ENCODE data around the gene COL6A3.

COL6A3 gene

DNA sequence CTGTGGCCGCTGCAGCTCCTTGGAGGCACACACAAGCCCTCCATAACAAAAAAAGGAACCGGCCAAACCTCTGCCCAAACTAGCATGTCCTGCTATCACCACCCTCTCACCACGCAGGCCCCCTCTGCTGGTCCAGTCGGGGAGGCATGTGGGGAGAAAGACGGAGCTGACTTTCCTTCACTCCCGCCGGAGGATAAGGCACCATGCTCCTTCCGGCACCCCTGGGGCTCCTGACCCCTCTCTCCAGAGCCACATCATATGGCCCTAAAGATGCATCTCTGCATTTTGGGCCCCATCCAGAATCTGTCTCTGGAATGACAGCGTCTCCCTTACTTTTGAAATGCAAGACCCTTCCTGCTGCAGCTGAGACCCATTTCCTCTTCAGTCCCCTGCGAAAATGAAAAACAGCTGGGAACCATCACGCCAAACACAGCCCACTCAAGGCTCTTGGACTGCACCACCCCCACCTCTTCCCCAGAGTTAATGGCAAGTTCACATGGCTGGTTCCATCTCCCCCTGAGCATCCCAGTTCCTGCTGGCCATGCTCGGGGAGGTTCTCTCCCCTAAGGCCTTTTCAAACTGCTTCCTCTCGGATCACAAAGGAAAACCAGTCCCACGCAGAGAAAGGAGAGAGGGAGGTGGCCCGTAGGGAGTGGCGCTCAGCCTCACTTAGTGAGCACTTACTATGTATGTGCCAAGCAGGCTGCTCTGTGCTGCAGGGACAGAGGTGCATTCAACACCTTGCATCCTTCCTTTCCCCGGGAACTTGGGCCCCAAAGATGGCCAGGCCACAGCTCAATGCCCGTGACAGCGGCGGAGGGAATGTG lies 37.9 kb upstream of the COL6A3 start:
- H3K27ac ChIP-seq = no peak overlapping the region
- no peaks in the 10 kb centered on the region for H3K36me3 ChIP-seq (replicated peaks)
- H3K4me3 ChIP-seq (ENCODE audit: low read depth, low read length) = no peak overlapping the region
- no peaks in the 10 kb centered on the region for H3K27me3 ChIP-seq (replicated peaks)
- TF ChIP-seq, protein P1, sequence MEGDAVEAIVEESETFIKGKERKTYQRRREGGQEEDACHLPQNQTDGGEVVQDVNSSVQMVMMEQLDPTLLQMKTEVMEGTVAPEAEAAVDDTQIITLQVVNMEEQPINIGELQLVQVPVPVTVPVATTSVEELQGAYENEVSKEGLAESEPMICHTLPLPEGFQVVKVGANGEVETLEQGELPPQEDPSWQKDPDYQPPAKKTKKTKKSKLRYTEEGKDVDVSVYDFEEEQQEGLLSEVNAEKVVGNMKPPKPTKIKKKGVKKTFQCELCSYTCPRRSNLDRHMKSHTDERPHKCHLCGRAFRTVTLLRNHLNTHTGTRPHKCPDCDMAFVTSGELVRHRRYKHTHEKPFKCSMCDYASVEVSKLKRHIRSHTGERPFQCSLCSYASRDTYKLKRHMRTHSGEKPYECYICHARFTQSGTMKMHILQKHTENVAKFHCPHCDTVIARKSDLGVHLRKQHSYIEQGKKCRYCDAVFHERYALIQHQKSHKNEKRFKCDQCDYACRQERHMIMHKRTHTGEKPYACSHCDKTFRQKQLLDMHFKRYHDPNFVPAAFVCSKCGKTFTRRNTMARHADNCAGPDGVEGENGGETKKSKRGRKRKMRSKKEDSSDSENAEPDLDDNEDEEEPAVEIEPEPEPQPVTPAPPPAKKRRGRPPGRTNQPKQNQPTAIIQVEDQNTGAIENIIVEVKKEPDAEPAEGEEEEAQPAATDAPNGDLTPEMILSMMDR (IDR thresholded peaks at IDR 0.05; ENCODE audit: low read depth, low read length, missing control alignments) = peak; percentile 71
- no peak for DNase-seq
- in situ Hi-C loops (cut with HindIII; ENCODE audit: low pct_ligation_motif_present, low sequenced_read_pairs) = no loop called here

DNA sequence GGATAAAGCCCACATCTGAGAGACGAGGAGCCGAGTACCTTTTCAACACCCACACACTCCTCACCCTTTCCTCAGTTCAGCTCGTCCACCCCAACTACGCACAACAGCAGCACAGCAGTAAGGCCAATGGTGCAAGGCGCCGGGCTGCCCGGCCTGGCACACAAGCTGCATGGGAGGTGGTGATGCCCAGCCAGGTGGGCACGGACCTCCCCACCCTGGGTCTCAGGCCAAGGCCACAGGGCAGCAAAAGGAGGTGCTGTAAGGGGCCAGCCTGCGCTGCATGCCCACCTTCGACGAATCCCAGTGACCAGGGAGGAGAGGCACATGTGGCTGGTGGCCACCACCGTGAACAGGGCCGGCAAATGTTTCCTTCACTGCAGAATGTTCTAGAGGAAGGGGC lies 36.6 kb upstream of the COL6A3 start:
- TF ChIP-seq, protein P1 (IDR thresholded peaks at IDR 0.05; ENCODE audit: low read depth, low read length, missing control alignments) = no peak
- no peak overlapping the region for H3K27ac ChIP-seq

DNA sequence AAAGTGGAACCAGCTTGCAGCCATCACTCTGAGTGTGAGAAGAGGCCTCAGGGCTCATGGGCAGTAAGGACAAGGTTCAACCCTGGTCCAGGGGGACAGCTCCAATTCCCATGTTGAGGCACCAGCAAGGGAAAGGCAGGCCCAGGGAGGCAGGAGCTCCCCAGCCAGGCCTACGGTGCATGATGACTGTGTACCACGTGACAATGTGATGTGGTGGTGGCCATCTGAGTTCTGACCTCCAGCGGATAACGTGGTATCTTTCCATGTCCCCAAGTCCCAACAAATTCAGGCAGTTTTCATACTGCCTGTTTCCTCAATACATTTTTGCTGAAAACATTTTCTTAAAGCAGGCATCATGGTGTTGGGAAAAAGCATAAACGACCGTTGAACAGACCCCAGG lies 36.1 kb upstream of the COL6A3 start:
- no peak for DNase-seq
- in situ Hi-C loops (cut with HindIII; ENCODE audit: low pct_ligation_motif_present, low sequenced_read_pairs) = no loop called here
- Histone ChIP-seq H3K4me3 (ENCODE audit: low read depth, low read length) (no peak overlapping the region), H3K27me3 (replicated peaks) (no peaks in the 10 kb centered on the region), H3K27ac (no peak overlapping the region), H3K36me3 (replicated peaks) (no peaks in the 10 kb centered on the region)
- TF ChIP-seq, protein P1 (IDR thresholded peaks at IDR 0.05; ENCODE audit: low read depth, low read length, missing control alignments) = no peak

More for the DNA sequence above, 36.6 kb upstream of the COL6A3 start:
- in situ Hi-C loops (cut with HindIII; ENCODE audit: low pct_ligation_motif_present, low sequenced_read_pairs) = no loop called here
- DNase-seq = no peak
- no peak overlapping the region for H3K4me3 ChIP-seq (ENCODE audit: low read depth, low read length)
- H3K27me3 ChIP-seq (replicated peaks) = no peaks in the 10 kb centered on the region
- no peaks in the 10 kb centered on the region for H3K36me3 ChIP-seq (replicated peaks)

DNA sequence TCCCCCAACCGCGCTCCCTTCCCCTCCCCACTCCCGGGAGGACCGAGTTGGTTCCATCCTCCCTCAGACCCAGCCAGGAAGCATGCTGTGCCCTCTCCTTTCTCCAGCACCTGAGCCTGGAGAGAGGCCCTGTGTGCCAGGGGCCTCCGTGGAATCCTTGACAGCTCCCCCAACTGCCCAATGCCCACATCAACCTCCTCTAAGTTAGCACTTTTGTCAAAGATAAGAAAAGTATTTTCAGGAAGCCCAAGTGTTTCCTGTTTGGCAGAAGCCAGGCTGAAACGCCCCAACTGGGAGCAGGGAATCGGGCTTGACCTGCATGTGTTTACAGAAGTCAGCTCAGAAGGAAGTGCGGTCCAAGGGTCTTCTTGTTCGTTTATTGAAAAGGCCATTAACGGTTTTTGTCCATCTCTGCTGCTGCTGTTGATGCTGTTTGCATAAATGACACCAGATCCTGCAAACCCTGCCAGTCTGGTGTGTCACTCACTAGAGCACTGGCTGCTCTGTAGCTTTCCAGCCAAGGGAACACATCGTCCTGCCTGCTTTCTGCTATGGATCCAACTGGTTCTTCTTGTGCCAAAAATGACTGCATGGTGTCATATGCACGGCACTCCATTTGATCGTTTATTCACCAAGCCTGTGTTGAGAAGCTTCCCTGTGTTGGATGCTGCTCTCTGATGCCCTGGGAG lies 35.4 kb upstream of the COL6A3 start:
- TF ChIP-seq, protein P1 (IDR thresholded peaks at IDR 0.05; ENCODE audit: low read depth, low read length, missing control alignments) = no peak
- Histone ChIP-seq H3K36me3 (replicated peaks) (no peaks in the 10 kb centered on the region), H3K27ac (no peak overlapping the region), H3K4me3 (ENCODE audit: low read depth, low read length) (no peak overlapping the region), H3K27me3 (replicated peaks) (no peaks in the 10 kb centered on the region)
- DNase-seq = no peak
- in situ Hi-C loops (cut with HindIII; ENCODE audit: low pct_ligation_motif_present, low sequenced_read_pairs) = no loop called here

DNA sequence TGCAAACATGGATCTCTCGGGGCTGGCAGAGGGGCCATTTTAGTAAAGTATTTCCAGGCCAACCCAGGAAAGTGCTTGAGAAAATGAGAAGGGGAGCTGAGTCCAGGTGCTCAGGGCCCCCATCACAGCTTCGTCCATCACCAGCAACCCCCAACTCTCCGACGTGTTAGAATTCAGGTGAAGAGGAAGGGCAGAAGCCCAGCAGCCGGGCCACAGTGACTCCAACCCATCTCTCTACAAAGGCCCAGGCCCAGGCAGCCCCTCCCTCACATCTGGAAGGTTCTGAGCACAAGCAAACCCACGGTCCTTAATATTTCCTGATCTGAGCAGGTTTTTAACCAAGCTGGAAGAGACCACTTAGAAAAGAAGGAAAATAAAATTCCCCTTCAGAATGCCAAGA lies 34.7 kb upstream of the COL6A3 start:
- Histone ChIP-seq H3K27me3 (replicated peaks) (no peaks in the 10 kb centered on the region), H3K4me3 (ENCODE audit: low read depth, low read length) (no peak overlapping the region), H3K36me3 (replicated peaks) (no peaks in the 10 kb centered on the region), H3K27ac (no peak overlapping the region)
- in situ Hi-C loops (cut with HindIII; ENCODE audit: low pct_ligation_motif_present, low sequenced_read_pairs) = no loop called here
- DNase-seq = no peak
- TF ChIP-seq, protein P1 (IDR thresholded peaks at IDR 0.05; ENCODE audit: low read depth, low read length, missing control alignments) = no peak

Data from brain microvascular endothelial cell (primary cell).